CD14-positive monocyte (primary cell): Measurements from ENCODE around the gene CELF4. TPM values are rescaled to one million over a fixed set of nuclear protein-coding genes. Genes with fewer than 3 reads are reported as not detected.

Source experiments
- DNase-seq, 3 donors: peaks; one replicate each; pipeline ENCODE4 v3.0.0-alpha.2; 2011 to 2022
- H2AFZ ChIP-seq: 2 replicates; pipeline ENCODE4 v1.6.0; 2012; ENCODE audit warnings: mild to moderate bottlenecking, low read depth, low read length, inconsistent platforms; ENCODE audit not compliant: insufficient read depth, poor library complexity, severe bottlenecking
- H3K27ac ChIP-seq, 2 donors: 1 replicate in 1 of 2; 2 replicates in 1 of 2; pipeline ENCODE4 v1.5.1; 2012 to 2013; ENCODE audit warnings: low read length in 2 of 2, control low read depth in 1 of 2, inconsistent platforms in 1 of 2, low read depth in 1 of 2, mild to moderate bottlenecking in 1 of 2
- H3K27me3 ChIP-seq, 2 donors: one replicate each; pipeline versions ENCODE4 v1.6.0 to v1.6.1; 2011 to 2013; ENCODE audit warnings: low read length in 2 of 2; ENCODE audit not compliant: control insufficient read depth in 2 of 2, insufficient read depth in 2 of 2
- H3K36me3 ChIP-seq, 2 donors: replicated peaks in 1 of 2; 1 replicate in 1 of 2; 2 replicates in 1 of 2; pipeline versions ENCODE4 v1.5.1 to v1.6.1; 2012 to 2013; ENCODE audit warnings: low read length in 2 of 2, control low read depth in 1 of 2, inconsistent platforms in 1 of 2, mild to moderate bottlenecking in 1 of 2; ENCODE audit not compliant: insufficient read depth in 2 of 2, control insufficient read depth in 1 of 2
- H3K4me1 ChIP-seq, 2 donors: 1 replicate in 1 of 2; 2 replicates in 1 of 2; pipeline versions ENCODE4 v1.5.1 to v1.6.1; 2012 to 2013; ENCODE audit warnings: low read length in 2 of 2, control low read depth in 1 of 2, inconsistent platforms in 1 of 2, mild to moderate bottlenecking in 1 of 2, moderate library complexity in 1 of 2; ENCODE audit not compliant: insufficient read depth in 2 of 2, control insufficient read depth in 1 of 2
- H3K4me2 ChIP-seq: replicated peaks from 2 replicates; pipeline ENCODE3; 2012; ENCODE audit warnings: low read length, moderate library complexity, mild to moderate bottlenecking; ENCODE audit not compliant: poor library complexity, severe bottlenecking; ENCODE audit errors: extremely low read depth
- H3K4me3 ChIP-seq, 3 experiments: fragments of 200-600 bp in 1 of 3; sonication (generic) in 1 of 3; replicated peaks in 1 of 3; 1 replicate in 2 of 3; 2 replicates in 1 of 3; pipeline ENCODE4 v1.5.1; 2011 to 2013; ENCODE audit warnings: low read length in 3 of 3, mild to moderate bottlenecking in 3 of 3, control low read depth in 2 of 3, low read depth in 2 of 3, inconsistent platforms in 1 of 3, moderate library complexity in 1 of 3
- H3K79me2 ChIP-seq: 2 replicates; pipeline ENCODE4 v1.6.0; 2012; ENCODE audit warnings: mild to moderate bottlenecking, control low read depth, inconsistent platforms, low read length, moderate library complexity; ENCODE audit not compliant: insufficient read depth
- H3K9ac ChIP-seq: 2 replicates; pipeline ENCODE4 v1.6.0; 2017; ENCODE audit warnings: low read length, mild to moderate bottlenecking; ENCODE audit not compliant: insufficient read depth, poor library complexity, severe bottlenecking
- H3K9me3 ChIP-seq, 2 donors: replicated peaks in 1 of 2; 1 replicate in 1 of 2; 2 replicates in 1 of 2; pipeline versions ENCODE4 v1.5.1 to v1.6.1; 2012 to 2013; ENCODE audit warnings: low read length in 2 of 2, control low read depth in 1 of 2; ENCODE audit not compliant: control insufficient read depth in 1 of 2, insufficient read depth in 1 of 2
- H4K20me1 ChIP-seq: 2 replicates; pipeline ENCODE4 v1.6.0; 2012; ENCODE audit warnings: mild to moderate bottlenecking, low read length, control low read depth, moderate library complexity; ENCODE audit not compliant: insufficient read depth
- H3K27ac Mint-ChIP-seq, 7 donors: one replicate each; pipeline ENCODE4 v1.8.0; 2020; ENCODE audit warnings: mild to moderate bottlenecking in 7 of 7, mixed read lengths in 7 of 7, moderate library complexity in 6 of 7, inconsistent platforms in 2 of 7
- H3K27me3 Mint-ChIP-seq, 3 donors: one replicate each; pipeline ENCODE4 v1.8.0; 2021 to 2022; ENCODE audit warnings: low read depth in 3 of 3, mild to moderate bottlenecking in 3 of 3, mixed read lengths in 3 of 3, moderate library complexity in 3 of 3, inconsistent platforms in 1 of 3
- H3K36me3 Mint-ChIP-seq, 2 donors: one replicate each; pipeline ENCODE4 v1.8.0; 2020; ENCODE audit warnings: mixed read lengths in 2 of 2, inconsistent platforms in 1 of 2, mild to moderate bottlenecking in 1 of 2
- H3K4me1 Mint-ChIP-seq: one replicate; pipeline ENCODE4 v1.8.0; 2020; ENCODE audit warnings: mild to moderate bottlenecking, mixed read lengths
- H3K4me3 Mint-ChIP-seq, 2 donors: one replicate each; pipeline ENCODE4 v1.8.0; 2020; ENCODE audit warnings: mild to moderate bottlenecking in 2 of 2, mixed read lengths in 2 of 2, moderate library complexity in 1 of 2
- H3K9me3 Mint-ChIP-seq, 7 donors: one replicate each; pipeline ENCODE4 v1.8.0; 2020 to 2022; ENCODE audit warnings: mixed read lengths in 7 of 7, mild to moderate bottlenecking in 6 of 7, moderate library complexity in 6 of 7, inconsistent platforms in 2 of 7
- WGBS: methylation state at CpG from one replicate; pipeline ENCODE4 v1.1.5; 2013; ENCODE audit warnings: missing lambda C conversion rate; ENCODE audit not compliant: insufficient coverage; 5-methylcytosine and 5-hydroxymethylcytosine counted together
- intact Hi-C, 2 donors: fragments of 100-400 bp; cut with micrococcal nuclease; formaldehyde crosslinking; loops; one replicate each; pipeline versions ENCODE4 v1.15.0 to v1.15.1; 2023
- polyA plus RNA-seq, 3 donors: library from polyadenylated mRNA; depleted of rRNA in 1 of 3; unstranded in 2 of 3; stranded (reverse) in 1 of 3; fragments of 300-500 nt in 2 of 3; fragments of >200 nt in 1 of 3; fragmentation: Illumina TruSeq in 2 of 3; gene quantifications; 1 replicate in 2 of 3; 2 replicates in 1 of 3; pipeline ENCODE4 v1.2.3, GENCODE V29; 2012 to 2021
- TF ChIP-seq, protein P1 (sequence below): fragments of 200-600 bp; IDR thresholded peaks from one replicate; pipeline ENCODE4 v1.8.0; 2022; ENCODE audit warnings: antibody characterized with exemption, mild to moderate bottlenecking

CELF4 gene
- polyA plus RNA-seq, 3 donors = not detected

DNA sequence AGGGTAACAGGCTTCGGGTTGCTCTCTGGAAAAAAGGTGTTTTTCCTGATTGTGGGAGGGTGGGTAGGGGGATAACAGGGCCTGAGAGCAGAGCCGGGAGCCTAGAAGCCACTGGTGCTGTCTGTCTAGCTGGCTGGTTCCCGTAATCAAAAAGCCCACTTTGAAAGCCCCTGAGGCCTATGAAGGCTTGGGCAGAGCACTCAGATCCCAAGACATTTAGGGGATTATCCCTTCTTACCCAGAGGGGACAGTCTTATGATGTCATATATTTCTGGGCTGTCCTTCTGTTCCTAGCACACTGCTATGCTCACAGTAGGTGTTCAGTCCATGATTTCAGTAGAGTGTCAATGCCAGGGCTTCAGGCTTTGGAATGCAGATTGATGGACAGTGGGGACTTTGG is 45.1 kb downstream of the CELF4 start:
- intact Hi-C loops = no loop called here
- H2AFZ ChIP-seq = no peak overlapping the region

DNA sequence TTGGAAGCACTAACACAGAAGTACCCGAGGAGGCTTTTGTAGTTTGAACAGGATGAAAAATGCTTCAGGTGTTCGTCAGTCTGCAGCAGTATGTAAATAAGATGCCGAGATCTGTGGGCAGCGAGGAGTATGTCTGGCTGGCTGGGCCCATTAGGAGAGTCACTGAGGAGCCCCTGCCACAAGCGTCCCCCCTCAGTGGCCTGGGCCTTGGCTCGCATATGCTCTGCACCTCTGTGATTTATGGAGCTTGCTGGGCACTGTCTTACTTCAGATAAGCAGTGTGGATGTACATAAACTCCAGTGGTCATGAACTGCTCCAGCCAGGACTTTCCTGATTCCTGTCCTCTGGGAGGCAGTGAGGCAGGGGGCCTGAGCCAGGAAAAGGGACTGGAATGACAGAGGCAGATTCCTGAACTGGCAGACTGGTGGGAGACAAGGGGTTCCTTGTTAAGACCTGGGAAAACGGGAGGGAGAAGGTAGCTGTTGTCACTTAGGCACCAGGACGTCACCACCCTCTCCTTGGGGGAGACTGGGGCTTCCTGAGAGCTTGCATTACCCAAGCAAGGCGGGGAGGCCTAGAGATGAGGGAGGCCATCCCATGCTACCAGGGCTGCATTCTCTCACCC is 46.0 kb downstream of the CELF4 start:
- H3K79me2 ChIP-seq = no peaks in the 10 kb centered on the region
- WGBS = 76% methylated on average over 6 of the region's 9 CpGs
- peaks cover 18 to 25% (median 20%) of the 10 kb centered on the region in 3 donors for H3K27me3 Mint-ChIP-seq

More for the DNA sequence above, 45.1 kb downstream of the CELF4 start:
- no peaks in the 10 kb centered on the region for H3K36me3 Mint-ChIP-seq
- H3K27ac ChIP-seq = no peak overlapping the region
- H3K9me3 Mint-ChIP-seq = peaks cover 0 to 6% (median 0%) of the 10 kb centered on the region in 7 donors
- TF ChIP-seq, protein P1, sequence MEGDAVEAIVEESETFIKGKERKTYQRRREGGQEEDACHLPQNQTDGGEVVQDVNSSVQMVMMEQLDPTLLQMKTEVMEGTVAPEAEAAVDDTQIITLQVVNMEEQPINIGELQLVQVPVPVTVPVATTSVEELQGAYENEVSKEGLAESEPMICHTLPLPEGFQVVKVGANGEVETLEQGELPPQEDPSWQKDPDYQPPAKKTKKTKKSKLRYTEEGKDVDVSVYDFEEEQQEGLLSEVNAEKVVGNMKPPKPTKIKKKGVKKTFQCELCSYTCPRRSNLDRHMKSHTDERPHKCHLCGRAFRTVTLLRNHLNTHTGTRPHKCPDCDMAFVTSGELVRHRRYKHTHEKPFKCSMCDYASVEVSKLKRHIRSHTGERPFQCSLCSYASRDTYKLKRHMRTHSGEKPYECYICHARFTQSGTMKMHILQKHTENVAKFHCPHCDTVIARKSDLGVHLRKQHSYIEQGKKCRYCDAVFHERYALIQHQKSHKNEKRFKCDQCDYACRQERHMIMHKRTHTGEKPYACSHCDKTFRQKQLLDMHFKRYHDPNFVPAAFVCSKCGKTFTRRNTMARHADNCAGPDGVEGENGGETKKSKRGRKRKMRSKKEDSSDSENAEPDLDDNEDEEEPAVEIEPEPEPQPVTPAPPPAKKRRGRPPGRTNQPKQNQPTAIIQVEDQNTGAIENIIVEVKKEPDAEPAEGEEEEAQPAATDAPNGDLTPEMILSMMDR = no peak
- no peak overlapping the region for H3K9ac ChIP-seq
- no peaks in the 10 kb centered on the region for H3K36me3 ChIP-seq
- H3K4me2 ChIP-seq = no peak overlapping the region
- H3K4me3 Mint-ChIP-seq = no peak overlapping the region
- no peak overlapping the region for H3K27ac Mint-ChIP-seq
- H3K27me3 Mint-ChIP-seq = peaks cover 26 to 33% (median 28%) of the 10 kb centered on the region in 3 donors
- H3K4me1 ChIP-seq = no peaks in the 10 kb centered on the region
- no peaks in the 10 kb centered on the region for H4K20me1 ChIP-seq
- no peaks in the 10 kb centered on the region for H3K4me1 Mint-ChIP-seq
- WGBS = 87% methylated on average over 2 of the region's 3 CpGs
- DNase-seq = no peak
- H3K4me3 ChIP-seq = no peak overlapping the region
- H3K9me3 ChIP-seq = peaks cover 0 to 15% of the 10 kb centered on the region in 2 donors
- H3K79me2 ChIP-seq = no peaks in the 10 kb centered on the region
- peaks cover 14 to 26% of the 10 kb centered on the region in 2 donors for H3K27me3 ChIP-seq

More for the DNA sequence above, 46.0 kb downstream of the CELF4 start:
- H3K4me3 Mint-ChIP-seq = no peak overlapping the region
- Histone ChIP-seq H3K4me2 (no peak overlapping the region), H4K20me1 (no peaks in the 10 kb centered on the region), H3K9ac (no peak overlapping the region), H3K27ac (no peak overlapping the region), H3K9me3 (peaks cover 0 to 9% of the 10 kb centered on the region in 2 donors), H3K4me3 (no peak overlapping the region), H3K36me3 (no peaks in the 10 kb centered on the region), H3K27me3 (peaks cover 10 to 18% of the 10 kb centered on the region in 2 donors), H2AFZ (no peak overlapping the region), H3K4me1 (no peaks in the 10 kb centered on the region)
- TF ChIP-seq, protein P1 = no peak
- no peak overlapping the region for H3K27ac Mint-ChIP-seq
- no peaks in the 10 kb centered on the region for H3K4me1 Mint-ChIP-seq
- no peaks in the 10 kb centered on the region for H3K36me3 Mint-ChIP-seq
- intact Hi-C loops = no loop called here
- DNase-seq = no peak
- H3K9me3 Mint-ChIP-seq = peaks cover 0 to 4% (median 0%) of the 10 kb centered on the region in 7 donors
